NCI-H748 (cell line): ENCODE measurements around the gene PKM.
A peak's percentile ranks its signal among the peaks of the same experiment; 100 is the strongest.
"Not testable (repeated sequence)": the region's sequence is repeated elsewhere in the genome, so short reads cannot be mapped to it uniquely, and the experiment has no call there.

Experiments used
- DNase-seq: peaks from one replicate; lab custom pipeline; 2025; ENCODE audit not compliant: unreplicated experiment; lab: John Stamatoyannopoulos, UW

The PKM gene

GRCh38 chr15:72231066-72231832, at the start of gene PKM:
PKM (minus strand) TSS chr15:72231190; CDS start chr15:72219097, 12,093 bp downstream.
- DNase-seq = peak; percentile 98

GRCh38 chr15:72280751-72281150, 49.8 kb upstream of the PKM start:
- DNase-seq = no peak

- no peak for DNase-seq
Measured at GRCh38 chr15:72278737-72279136, 47.7 kb upstream of the PKM start.

- DNase-seq = no peak
Measured at GRCh38 chr15:72276326-72276700, 45.3 kb upstream of the PKM start.

- DNase-seq = not testable (repeated sequence)
Measured at GRCh38 chr15:72275635-72276325, 44.8 kb upstream of the PKM start.

GRCh38 chr15:72272997-72273352, 42.0 kb upstream of the PKM start:
- DNase-seq = no peak

- DNase-seq = peak; percentile 96
Measured at GRCh38 chr15:72272213-72272996, 41.4 kb upstream of the PKM start, which contains the start of gene PARP6. PARP6 (minus strand) TSS chr15:72272554; CDS start chr15:72267477, 5,077 bp downstream.

- DNase-seq = peak; percentile 25
Measured at GRCh38 chr15:72271895-72272212, 40.9 kb upstream of the PKM start.

- no peak for DNase-seq
Measured at GRCh38 chr15:72271221-72271620, 40.2 kb upstream of the PKM start.

- DNase-seq = no peak
Measured at GRCh38 chr15:72269739-72270138, 38.7 kb upstream of the PKM start.

- no peak for DNase-seq
Measured at GRCh38 chr15:72265031-72265430, 34.0 kb upstream of the PKM start.

- DNase-seq = no peak
Measured at GRCh38 chr15:72252663-72253299, 21.8 kb upstream of the PKM start.

GRCh38 chr15:72249142-72249810, 18.3 kb upstream of the PKM start:
- no peak for DNase-seq

- DNase-seq = no peak
Measured at GRCh38 chr15:72248514-72248913, 17.5 kb upstream of the PKM start.

GRCh38 chr15:72242775-72243370, 11.9 kb upstream of the PKM start:
- no peak for DNase-seq

- DNase-seq = no peak
Measured at GRCh38 chr15:72239652-72240051, 8.7 kb upstream of the PKM start.

- no peak for DNase-seq
Measured at GRCh38 chr15:72238586-72238985, 7.6 kb upstream of the PKM start.

GRCh38 chr15:72237853-72238224, 6.8 kb upstream of the PKM start:
- DNase-seq = no peak

GRCh38 chr15:72237029-72237852, 6.3 kb upstream of the PKM start:
- DNase-seq = no peak
